H9 (cell line): ENCODE data around the gene ARVCF. TPM values are rescaled to one million over a fixed set of nuclear protein-coding genes. Genes with fewer than 3 reads are reported as not detected.

Experiments
- DNase-seq: peaks from one replicate; pipeline ENCODE4 v3.0.0-alpha.2; 2017
- H2AFZ ChIP-seq: one replicate; pipeline ENCODE4 v1.6.1; 2013; ENCODE audit warnings: mild to moderate bottlenecking, low read length, control low read depth, moderate library complexity
- H2AK5ac ChIP-seq: 2 replicates; pipeline ENCODE4 v1.6.1; 2013; ENCODE audit warnings: low read length, control low read depth, mixed read lengths; ENCODE audit not compliant: insufficient read length
- H2BK120ac ChIP-seq: one replicate; pipeline ENCODE4 v1.6.1; 2013; ENCODE audit warnings: low read depth, mild to moderate bottlenecking, low read length, control low read depth, inconsistent platforms; ENCODE audit not compliant: poor library complexity, severe bottlenecking
- H2BK12ac ChIP-seq: 2 replicates; pipeline ENCODE4 v1.6.1; 2013; ENCODE audit warnings: low read length, control low read depth, mixed read lengths, low read depth; ENCODE audit not compliant: insufficient read length
- H2BK15ac ChIP-seq: 2 replicates; pipeline ENCODE4 v1.6.1; 2013; ENCODE audit warnings: low read depth, low read length, control low read depth
- H2BK20ac ChIP-seq: one replicate; pipeline ENCODE4 v1.6.1; 2013; ENCODE audit warnings: low read depth, mild to moderate bottlenecking, low read length, control low read depth, inconsistent platforms; ENCODE audit not compliant: poor library complexity, severe bottlenecking
- H2BK5ac ChIP-seq: 2 replicates; pipeline ENCODE4 v1.6.1; 2013; ENCODE audit warnings: low read length, control low read depth, mixed read lengths; ENCODE audit not compliant: insufficient read length
- H3K14ac ChIP-seq: 2 replicates; pipeline ENCODE4 v1.6.1; 2013; ENCODE audit warnings: low read length, control low read depth; ENCODE audit not compliant: insufficient read depth
- H3K18ac ChIP-seq: 2 replicates; pipeline ENCODE4 v1.6.1; 2013; ENCODE audit warnings: low read depth, mild to moderate bottlenecking, mixed read lengths, low read length, control low read depth; ENCODE audit not compliant: insufficient read length
- H3K23ac ChIP-seq: 2 replicates; pipeline ENCODE4 v1.6.1; 2013; ENCODE audit warnings: low read length, control low read depth, mixed read lengths, low read depth; ENCODE audit not compliant: insufficient read length
- H3K23me2 ChIP-seq: 2 replicates; pipeline ENCODE4 v1.6.1; 2013; ENCODE audit warnings: low read depth, mild to moderate bottlenecking, mixed read lengths, low read length, control low read depth; ENCODE audit not compliant: insufficient read length, poor library complexity, severe bottlenecking
- H3K27ac ChIP-seq: 2 replicates; pipeline ENCODE4 v1.5.1; 2013; ENCODE audit warnings: low read length, control low read depth, mixed read lengths, low read depth; ENCODE audit not compliant: insufficient read length
- H3K27me3 ChIP-seq: 2 replicates; pipeline ENCODE4 v1.6.1; 2013; ENCODE audit warnings: low read length, control low read depth, inconsistent platforms; ENCODE audit not compliant: insufficient read depth
- H3K4ac ChIP-seq: 2 replicates; pipeline ENCODE4 v1.6.1; 2013; ENCODE audit warnings: low read depth, mild to moderate bottlenecking, control low read depth, inconsistent platforms, low read length, moderate library complexity
- H3K4me1 ChIP-seq: 2 replicates; pipeline ENCODE4 v1.6.1; 2013; ENCODE audit warnings: low read length, control low read depth, inconsistent platforms; ENCODE audit not compliant: insufficient read depth
- H3K4me2 ChIP-seq: 2 replicates; pipeline ENCODE4 v1.6.1; 2013; ENCODE audit warnings: low read length, control low read depth, mixed read lengths; ENCODE audit not compliant: insufficient read length, insufficient read depth
- H3K56ac ChIP-seq: 2 replicates; pipeline ENCODE4 v1.6.1; 2013; ENCODE audit warnings: low read depth, mild to moderate bottlenecking, mixed read lengths, low read length, control low read depth; ENCODE audit not compliant: insufficient read length
- H3K79me1 ChIP-seq: 2 replicates; pipeline ENCODE4 v1.6.1; 2013; ENCODE audit warnings: low read depth, mild to moderate bottlenecking, moderate library complexity, low read length, control low read depth, inconsistent platforms; ENCODE audit not compliant: insufficient read depth, poor library complexity, severe bottlenecking
- H3K79me2 ChIP-seq: 2 replicates; pipeline ENCODE4 v1.6.1; 2013; ENCODE audit warnings: low read length, control low read depth, inconsistent platforms; ENCODE audit not compliant: insufficient read depth
- H3K9ac ChIP-seq: 2 replicates; pipeline ENCODE4 v1.6.1; 2013; ENCODE audit warnings: low read length, control low read depth, mixed read lengths; ENCODE audit not compliant: insufficient read length; ENCODE audit errors: extremely low read depth
- H3K9me3 ChIP-seq: one replicate; pipeline ENCODE4 v1.6.1; 2013; ENCODE audit warnings: low read depth, low read length, inconsistent platforms; ENCODE audit not compliant: control insufficient read depth
- H3T11ph ChIP-seq: one replicate; pipeline ENCODE4 v1.6.1; 2013; ENCODE audit warnings: mild to moderate bottlenecking, low read length, control low read depth, inconsistent platforms
- H4K20me1 ChIP-seq: one replicate; pipeline ENCODE4 v1.6.1; 2013; ENCODE audit not compliant: control insufficient read depth, insufficient read length, insufficient read depth
- H4K5ac ChIP-seq: 2 replicates; pipeline ENCODE4 v1.6.1; 2013; ENCODE audit warnings: low read depth, mild to moderate bottlenecking, mixed read lengths, low read length, control low read depth; ENCODE audit not compliant: insufficient read length
- H4K8ac ChIP-seq: replicated peaks from 2 replicates; pipeline ENCODE4 v1.6.1; 2013; ENCODE audit warnings: low read length, control low read depth, mixed read lengths, low read depth; ENCODE audit not compliant: insufficient read length
- H4K91ac ChIP-seq: 2 replicates; pipeline ENCODE4 v1.6.1; 2013; ENCODE audit warnings: low read depth, mild to moderate bottlenecking, moderate library complexity, mixed read lengths, low read length, control low read depth; ENCODE audit not compliant: insufficient read length
- H3K27ac Mint-ChIP-seq, 3 experiments: 2 replicates in 2 of 3; 3 replicates in 1 of 3; pipeline ENCODE4 v1.8.0; 2020 to 2021; ENCODE audit warnings: mixed read lengths in 3 of 3, mild to moderate bottlenecking in 1 of 3, moderate library complexity in 1 of 3
- H3K27me3 Mint-ChIP-seq: 2 replicates; pipeline ENCODE4 v1.8.0; 2021; ENCODE audit warnings: low read depth, mild to moderate bottlenecking, moderate library complexity, mixed read lengths
- H3K36me3 Mint-ChIP-seq, 3 experiments: 2 replicates in 2 of 3; 3 replicates in 1 of 3; pipeline ENCODE4 v1.8.0; 2020 to 2021; ENCODE audit warnings: low read depth in 3 of 3, mixed read lengths in 3 of 3; ENCODE audit not compliant: insufficient read depth in 1 of 3
- H3K4me1 Mint-ChIP-seq, 2 experiments: 2 replicates each; pipeline ENCODE4 v1.8.0; 2020; ENCODE audit warnings: mixed read lengths in 2 of 2
- H3K4me3 Mint-ChIP-seq, 2 experiments: 2 replicates in 1 of 2; 3 replicates in 1 of 2; pipeline ENCODE4 v1.8.0; 2020 to 2021; ENCODE audit warnings: mild to moderate bottlenecking in 2 of 2, mixed read lengths in 2 of 2, moderate library complexity in 1 of 2
- H3K9me3 Mint-ChIP-seq, 2 experiments: 2 replicates in 1 of 2; 3 replicates in 1 of 2; pipeline ENCODE4 v1.8.0; 2020; ENCODE audit warnings: mild to moderate bottlenecking in 2 of 2, mixed read lengths in 2 of 2, moderate library complexity in 1 of 2
- WGBS: extraction: QIAGEN DNeasy Blood & Tissue Kit; methylation state at CpG from one replicate; pipeline ENCODE4 v1.1.7; 2013; ENCODE audit warnings: missing lambda C conversion rate, low lambda C conversion rate, mixed read lengths; ENCODE audit not compliant: insufficient read length; ENCODE audit errors: extremely low coverage; 5-methylcytosine and 5-hydroxymethylcytosine counted together
- total RNA-seq: library from RNA; stranded (reverse); gene quantifications from 2 replicates; pipeline ENCODE4 v1.2.1, GENCODE V29; 2021
- TF ChIP-seq, protein P1 (sequence below): fragments of 200-600 bp; sonication (generic); conservative IDR thresholded peaks from 3 replicates; pipeline ENCODE4 v1.8.0; 2021; ENCODE audit warnings: antibody characterized with exemption, mild to moderate bottlenecking

Gene ARVCF
- total RNA-seq, 1 experiment from 2014 or later: 40.7 TPM

DNA sequence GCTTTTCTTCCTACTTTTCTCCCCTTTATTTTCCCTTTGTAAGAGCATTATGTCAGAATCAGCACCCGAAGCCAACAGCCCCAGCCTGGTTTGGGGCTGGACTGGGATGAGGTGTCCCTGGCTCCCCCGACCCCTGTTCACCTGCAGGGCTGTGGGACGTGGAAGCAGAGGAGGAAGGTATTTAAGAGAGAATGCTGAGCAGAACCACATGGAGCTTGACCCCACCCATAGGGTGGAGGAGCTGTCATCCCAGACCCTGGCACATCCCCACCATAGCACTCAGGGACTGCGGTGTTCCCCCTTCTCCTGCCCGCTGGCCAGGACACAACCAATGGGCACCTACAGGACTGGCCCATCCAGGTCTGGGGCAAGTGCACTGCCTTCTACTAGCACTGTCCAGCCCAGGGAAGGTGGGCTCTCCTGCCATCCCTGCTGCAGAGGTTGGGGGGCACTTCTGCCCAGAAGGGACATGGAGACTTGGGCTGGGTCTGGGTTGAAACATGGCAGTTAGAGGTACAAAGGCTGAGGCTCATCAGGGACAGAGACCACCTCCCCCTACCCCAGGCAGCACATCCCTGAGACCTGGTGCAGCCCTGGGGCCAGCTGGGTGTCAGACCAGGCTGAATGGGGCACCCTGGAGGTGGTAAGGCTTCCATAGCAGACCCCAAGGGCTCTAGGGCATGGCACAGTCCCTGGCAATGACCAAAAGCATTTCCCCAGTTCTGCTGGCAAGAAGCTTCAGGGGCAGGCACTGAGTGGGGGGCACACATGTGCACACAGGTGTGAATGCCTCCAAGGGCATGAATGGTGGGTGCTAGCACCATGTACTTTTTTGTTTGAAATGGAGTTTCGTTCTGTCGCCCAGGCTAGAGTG is 23.9 kb upstream of the ARVCF start:
- H3K9me3 Mint-ChIP-seq: no peaks in the 10 kb centered on the region
- Histone ChIP-seq H3K79me2 (no peaks in the 10 kb centered on the region), H3K9ac (no peak overlapping the region), H3K9me3 (no peaks in the 10 kb centered on the region), H2BK15ac (no peak overlapping the region), H3K4ac (no peak overlapping the region), H3K79me1 (no peaks in the 10 kb centered on the region), H4K8ac (no peak overlapping the region), H3K27me3 (no peaks in the 10 kb centered on the region; the same call in 1 of the 2 replicates), H2AK5ac (no peak overlapping the region), H4K91ac (no peak overlapping the region), H4K5ac (no peak overlapping the region), H3K23me2 (no peaks in the 10 kb centered on the region), H2BK12ac (no peak overlapping the region), H3K14ac (no peak overlapping the region; the same call in 1 of the 2 replicates), H3T11ph (no peak overlapping the region), H3K56ac (no peak overlapping the region), H3K4me1 (no peaks in the 10 kb centered on the region), H2AFZ (no peak overlapping the region), H3K18ac (no peak overlapping the region), H2BK20ac (no peak overlapping the region), H3K23ac (no peak overlapping the region), H2BK5ac (no peak overlapping the region), H3K27ac (no peak overlapping the region), H3K4me2 (no peak overlapping the region), H2BK120ac (no peak overlapping the region), H4K20me1 (no peaks in the 10 kb centered on the region)
- no peak for DNase-seq
- H3K27me3 Mint-ChIP-seq: no peaks in the 10 kb centered on the region
- H3K36me3 Mint-ChIP-seq: peaks cover 0 to 10% (median 0%) of the 10 kb centered on the region in 3 experiments; a peak in 2 of 7 replicates
- H3K4me3 Mint-ChIP-seq: no peak overlapping the region
- WGBS: no CpG with 5 or more reads among the region's 7 CpGs
- peaks cover 0 to 8% of the 10 kb centered on the region in 2 experiments; a peak in 2 of 4 replicates for H3K4me1 Mint-ChIP-seq
- TF ChIP-seq, protein P1, sequence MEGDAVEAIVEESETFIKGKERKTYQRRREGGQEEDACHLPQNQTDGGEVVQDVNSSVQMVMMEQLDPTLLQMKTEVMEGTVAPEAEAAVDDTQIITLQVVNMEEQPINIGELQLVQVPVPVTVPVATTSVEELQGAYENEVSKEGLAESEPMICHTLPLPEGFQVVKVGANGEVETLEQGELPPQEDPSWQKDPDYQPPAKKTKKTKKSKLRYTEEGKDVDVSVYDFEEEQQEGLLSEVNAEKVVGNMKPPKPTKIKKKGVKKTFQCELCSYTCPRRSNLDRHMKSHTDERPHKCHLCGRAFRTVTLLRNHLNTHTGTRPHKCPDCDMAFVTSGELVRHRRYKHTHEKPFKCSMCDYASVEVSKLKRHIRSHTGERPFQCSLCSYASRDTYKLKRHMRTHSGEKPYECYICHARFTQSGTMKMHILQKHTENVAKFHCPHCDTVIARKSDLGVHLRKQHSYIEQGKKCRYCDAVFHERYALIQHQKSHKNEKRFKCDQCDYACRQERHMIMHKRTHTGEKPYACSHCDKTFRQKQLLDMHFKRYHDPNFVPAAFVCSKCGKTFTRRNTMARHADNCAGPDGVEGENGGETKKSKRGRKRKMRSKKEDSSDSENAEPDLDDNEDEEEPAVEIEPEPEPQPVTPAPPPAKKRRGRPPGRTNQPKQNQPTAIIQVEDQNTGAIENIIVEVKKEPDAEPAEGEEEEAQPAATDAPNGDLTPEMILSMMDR: no peak
- H3K27ac Mint-ChIP-seq: no peak overlapping the region; a peak in 2 of 7 replicates
